ENCODE results near the gene GAL3ST1. TPM values are rescaled to one million over a fixed set of nuclear protein-coding genes. Genes with fewer than 3 reads are reported as not detected.

GAL3ST1 gene
- total RNA-seq, 3 donors from 2014 or later (not counting 1 experiment from before 2014, with no cell fraction given): not detected

DNA sequence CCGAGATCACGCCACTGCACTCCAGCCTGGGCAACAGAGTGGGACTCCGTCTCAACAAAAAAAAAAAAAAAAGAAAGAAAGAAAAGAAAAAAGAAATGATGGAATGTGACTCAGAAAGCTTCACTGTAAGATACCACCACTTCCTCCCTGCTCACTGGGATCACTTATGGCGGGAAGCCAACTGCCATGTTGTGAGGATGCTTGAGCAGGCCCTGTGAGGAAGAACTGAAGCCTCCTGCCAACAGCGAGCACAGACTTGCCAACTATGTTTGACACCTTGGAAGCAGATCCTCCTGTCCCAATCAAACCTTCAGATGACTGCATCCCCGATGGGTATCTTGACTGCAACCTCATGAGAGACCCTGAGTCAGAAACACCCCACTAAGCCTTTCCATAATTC is 36.2 kb downstream of the GAL3ST1 start:
- ATAC-seq (no peak), DNase-seq (no peak)
- no peak overlapping the region for H3K27ac Mint-ChIP-seq
- no peaks in the 10 kb centered on the region for H3K36me3 ChIP-seq (ENCODE audit: control insufficient read depth, insufficient read depth, low read length)
- intact Hi-C loops (cut with micrococcal nuclease): no loop called here
- no peaks in the 10 kb centered on the region for H3K9me3 Mint-ChIP-seq
- peaks cover 17% of the 10 kb centered on the region for H3K4me1 ChIP-seq (ENCODE audit: control insufficient read depth, insufficient read depth, low read length)
- H3K27me3 Mint-ChIP-seq (ENCODE audit: low read depth in 2 of 2): peaks cover 12% of the 10 kb centered on the region in 2 donors
- no peak overlapping the region for H3K4me3 Mint-ChIP-seq
- no peaks in the 10 kb centered on the region for H3K9me3 ChIP-seq (ENCODE audit: control insufficient read depth, insufficient read depth, low read length)
- no peak for TF ChIP-seq CTCF (IDR thresholded peaks at IDR 0.05)
- no peak overlapping the region for H3K4me3 ChIP-seq (ENCODE audit: low read length)
- H3K36me3 Mint-ChIP-seq: no peaks in the 10 kb centered on the region
- no peak overlapping the region for H3K27ac ChIP-seq (ENCODE audit: low read length)
- peaks cover 13% of the 10 kb centered on the region for H3K27me3 ChIP-seq (ENCODE audit: control insufficient read depth, insufficient read depth, low read length)
- H3K4me1 Mint-ChIP-seq: peaks cover 0 to 5% of the 10 kb centered on the region in 2 donors
- 95% methylated on average over 6 of the region's 6 CpGs for WGBS (ENCODE audit: insufficient coverage)

DNA sequence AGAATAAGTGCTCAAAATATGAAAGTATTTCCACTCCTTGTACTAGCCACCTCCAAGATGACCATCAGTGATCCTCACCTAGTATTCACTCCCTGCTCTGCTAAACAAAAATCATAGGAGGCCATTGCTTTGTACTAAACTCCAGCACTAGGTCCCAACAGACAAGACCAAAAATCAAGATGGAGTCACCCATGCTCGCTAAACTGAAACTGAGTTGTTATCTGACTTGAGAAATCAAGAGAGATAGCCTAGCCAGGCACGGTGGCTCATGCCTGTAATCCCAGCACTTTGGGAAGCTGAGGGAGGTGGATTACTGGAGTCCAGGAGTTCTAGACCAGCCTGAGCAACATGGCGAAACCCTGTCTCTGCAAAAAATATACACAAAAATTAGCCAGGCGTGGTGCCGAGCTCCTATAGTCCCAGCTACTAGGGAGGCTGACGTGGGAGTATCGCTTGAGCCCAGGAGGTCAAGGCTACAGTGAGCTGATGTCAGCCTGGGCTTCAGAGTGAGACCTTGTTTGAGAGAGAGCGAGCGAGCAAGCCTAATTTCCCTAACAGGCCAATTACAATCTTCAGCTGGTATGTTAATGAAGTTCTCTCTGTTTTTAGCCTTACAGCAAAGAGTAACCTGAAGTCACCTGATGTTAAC is 37.3 kb downstream of the GAL3ST1 start:
- Histone ChIP-seq H3K27me3 (ENCODE audit: control insufficient read depth, insufficient read depth, low read length) (peaks cover 7% of the 10 kb centered on the region), H3K4me1 (ENCODE audit: control insufficient read depth, insufficient read depth, low read length) (peaks cover 10% of the 10 kb centered on the region), H3K4me3 (ENCODE audit: low read length) (no peak overlapping the region), H3K27ac (ENCODE audit: low read length) (no peak overlapping the region), H3K36me3 (ENCODE audit: control insufficient read depth, insufficient read depth, low read length) (no peaks in the 10 kb centered on the region), H3K9me3 (ENCODE audit: control insufficient read depth, insufficient read depth, low read length) (no peaks in the 10 kb centered on the region)
- no peak for TF ChIP-seq CTCF (IDR thresholded peaks at IDR 0.05)
- peaks cover 0 to 5% of the 10 kb centered on the region in 2 donors for H3K4me1 Mint-ChIP-seq
- DNase-seq (no peak), ATAC-seq (no peak)
- H3K4me3 Mint-ChIP-seq: no peak overlapping the region
- no peaks in the 10 kb centered on the region for H3K9me3 Mint-ChIP-seq
- no peaks in the 10 kb centered on the region for H3K36me3 Mint-ChIP-seq
- WGBS (ENCODE audit: insufficient coverage): 93% methylated on average over 8 of the region's 9 CpGs
- intact Hi-C loops (cut with micrococcal nuclease): no loop called here
- H3K27me3 Mint-ChIP-seq (ENCODE audit: low read depth in 2 of 2): peaks cover 6 to 8% of the 10 kb centered on the region in 2 donors
- H3K27ac Mint-ChIP-seq: no peak overlapping the region

- DNase-seq (no peak), ATAC-seq (no peak)
- Mint-ChIP-seq H3K27me3 (ENCODE audit: low read depth in 2 of 2) (peaks cover 0 to 2% of the 10 kb centered on the region in 2 donors), H3K4me3 (no peak overlapping the region), H3K9me3 (no peaks in the 10 kb centered on the region), H3K36me3 (no peaks in the 10 kb centered on the region), H3K27ac (no peak overlapping the region), H3K4me1 (peaks cover 0 to 5% of the 10 kb centered on the region in 2 donors)
- intact Hi-C loops (cut with micrococcal nuclease): no loop called here
- H3K36me3 ChIP-seq (ENCODE audit: control insufficient read depth, insufficient read depth, low read length): no peaks in the 10 kb centered on the region
- no peak overlapping the region for H3K4me3 ChIP-seq (ENCODE audit: low read length)
- peaks cover 7% of the 10 kb centered on the region for H3K4me1 ChIP-seq (ENCODE audit: control insufficient read depth, insufficient read depth, low read length)
- H3K27ac ChIP-seq (ENCODE audit: low read length): no peak overlapping the region
- H3K27me3 ChIP-seq (ENCODE audit: control insufficient read depth, insufficient read depth, low read length): peaks cover 2% of the 10 kb centered on the region
- no peak for TF ChIP-seq CTCF (IDR thresholded peaks at IDR 0.05)
- WGBS (ENCODE audit: insufficient coverage): 93% methylated on average over 4 of the region's 4 CpGs
- no peaks in the 10 kb centered on the region for H3K9me3 ChIP-seq (ENCODE audit: control insufficient read depth, insufficient read depth, low read length)
These were observed 39.3 kb downstream of the GAL3ST1 start for GRCh38 chr22:30535182-30535581.

Measured in natural killer cell (primary cell).